ENCODE results near the gene CCDC172.

CCDC172 gene, protein sequence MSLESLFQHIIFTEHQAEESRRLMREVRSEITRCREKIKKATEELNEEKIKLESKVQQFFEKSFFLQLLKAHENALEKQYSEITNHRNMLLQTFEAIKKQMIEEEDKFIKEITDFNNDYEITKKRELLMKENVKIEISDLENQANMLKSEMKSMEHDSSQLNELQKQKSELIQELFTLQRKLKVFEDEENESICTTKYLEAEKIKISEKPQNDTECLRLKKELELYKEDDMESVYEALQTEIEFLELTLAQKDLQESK

GRCh38 chr10:116324227-116324950 is at the start of gene CCDC172:
CCDC172 (plus strand) TSS chr10:116324448; CDS start chr10:116325012, 564 bp downstream.
- no peak for DNase-seq (ENCODE audit: low spot score)

GRCh38 chr10:116276981-116277380 is 47.3 kb upstream of the CCDC172 start:
- no peak for DNase-seq (ENCODE audit: low spot score)

DNA sequence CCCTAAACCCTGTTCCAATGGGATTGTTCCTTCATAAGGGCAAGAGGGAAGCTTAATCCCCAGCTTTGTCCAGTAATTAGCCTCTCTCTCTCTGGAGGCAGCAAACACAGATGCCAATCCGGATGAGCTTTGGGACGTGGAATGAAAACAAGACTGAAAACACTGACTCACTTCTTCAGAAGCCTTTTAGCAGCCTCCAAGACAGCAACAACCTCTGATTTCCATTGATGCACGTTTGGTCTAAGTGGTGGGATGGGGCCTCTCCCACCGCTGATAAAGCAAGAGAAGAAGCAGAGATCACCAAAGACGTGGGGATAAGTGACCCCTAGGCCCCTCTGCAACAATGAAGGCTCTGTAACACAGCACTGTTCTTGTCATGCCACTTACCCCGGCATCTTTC is 45.4 kb upstream of the CCDC172 start:
- DNase-seq (ENCODE audit: low spot score): no peak

DNA sequence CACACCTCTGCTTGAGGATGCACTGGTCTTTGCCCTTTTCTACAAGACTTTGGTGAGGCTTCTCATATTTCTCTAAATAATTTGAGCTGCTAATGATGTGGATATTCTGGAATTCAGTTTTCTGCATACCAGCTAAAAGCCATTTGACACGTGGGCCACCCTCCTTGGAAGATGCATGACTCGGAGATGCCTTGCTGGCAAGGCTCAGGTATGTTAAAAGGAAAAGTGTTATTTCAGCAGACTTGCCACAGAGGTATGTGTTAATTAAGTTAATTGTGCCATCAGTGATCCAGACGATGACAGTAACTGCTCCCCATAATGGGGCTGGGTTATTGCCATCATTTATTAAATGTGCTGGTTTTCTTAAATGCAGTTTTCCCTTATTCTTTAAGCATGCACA is 42.5 kb upstream of the CCDC172 start:
- DNase-seq (ENCODE audit: low spot score): no peak

DNA sequence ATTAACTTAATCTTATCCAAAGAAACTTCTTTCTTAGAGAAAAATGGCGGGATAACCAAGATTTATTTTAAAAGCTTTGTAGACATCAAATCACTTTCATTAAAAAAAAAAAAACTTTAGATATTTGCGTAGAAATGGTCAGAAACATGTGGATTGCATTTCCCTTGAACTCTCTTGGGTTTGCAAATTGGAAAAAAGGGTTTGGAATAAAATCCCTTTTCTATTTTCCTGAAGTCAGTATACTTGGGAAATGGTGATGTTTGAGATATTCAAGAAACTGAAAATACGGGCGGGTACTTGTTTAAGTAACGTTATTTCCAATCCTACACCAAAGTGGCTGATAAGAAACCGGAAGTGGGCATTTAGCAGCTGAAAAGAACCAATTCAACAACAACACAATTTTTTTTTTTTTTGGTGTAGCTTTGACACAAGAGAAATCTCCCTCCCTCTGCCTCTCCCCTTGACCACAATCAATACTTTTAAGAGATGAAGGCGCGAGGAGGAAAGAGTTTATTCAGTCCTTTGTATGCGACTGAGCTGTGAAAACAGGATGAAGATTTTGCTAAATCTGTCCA is 37.5 kb upstream of the CCDC172 start:
- DNase-seq (ENCODE audit: low spot score): no peak

- DNase-seq (ENCODE audit: low spot score): no peak
Observed at GRCh38 chr10:116287906-116288501, 36.2 kb upstream of the CCDC172 start.

DNA sequence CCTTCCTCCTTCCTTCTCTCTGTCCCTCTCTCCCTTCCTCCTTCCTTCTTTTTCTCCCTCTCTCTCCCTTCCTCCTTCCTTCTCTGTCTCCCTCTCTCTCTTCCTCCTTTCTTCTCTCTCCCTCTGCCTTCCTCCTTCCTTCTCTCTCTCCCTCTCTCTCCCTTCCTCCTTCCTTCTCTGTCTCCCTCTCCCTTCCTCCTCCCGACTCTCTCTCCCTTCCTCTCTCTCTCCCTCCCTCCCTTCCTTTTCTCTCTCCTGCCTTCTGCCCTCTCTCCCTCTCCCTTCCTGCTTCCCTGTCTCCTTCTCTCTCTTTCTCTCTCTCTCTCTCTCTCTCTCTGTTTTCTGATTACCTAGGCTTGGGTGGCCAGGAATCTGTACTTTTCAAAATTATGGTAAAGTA is 34.6 kb upstream of the CCDC172 start:
- DNase-seq (ENCODE audit: low spot score): no peak

DNA sequence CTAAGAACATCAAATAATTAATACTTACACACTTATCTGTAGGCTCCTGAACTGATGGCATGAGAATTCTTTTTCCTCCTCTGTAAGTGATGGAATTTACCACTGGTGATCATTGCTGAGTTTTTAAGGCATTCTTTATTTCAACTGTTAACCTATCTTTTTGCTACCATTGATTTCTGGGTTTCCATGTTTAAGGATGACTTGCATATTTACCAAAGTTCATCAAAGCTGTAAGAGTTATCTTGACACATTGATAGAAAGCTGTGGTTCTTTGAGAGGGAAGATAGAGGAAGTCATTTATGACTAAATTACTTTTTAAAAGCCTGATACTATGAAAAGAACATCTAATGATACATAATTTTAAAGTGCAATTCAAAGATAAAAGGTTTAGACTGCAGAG is 31.8 kb upstream of the CCDC172 start:
- no peak for DNase-seq (ENCODE audit: low spot score)

- DNase-seq (ENCODE audit: low spot score): no peak
Observed at GRCh38 chr10:116296291-116296721, 27.9 kb upstream of the CCDC172 start.

DNA sequence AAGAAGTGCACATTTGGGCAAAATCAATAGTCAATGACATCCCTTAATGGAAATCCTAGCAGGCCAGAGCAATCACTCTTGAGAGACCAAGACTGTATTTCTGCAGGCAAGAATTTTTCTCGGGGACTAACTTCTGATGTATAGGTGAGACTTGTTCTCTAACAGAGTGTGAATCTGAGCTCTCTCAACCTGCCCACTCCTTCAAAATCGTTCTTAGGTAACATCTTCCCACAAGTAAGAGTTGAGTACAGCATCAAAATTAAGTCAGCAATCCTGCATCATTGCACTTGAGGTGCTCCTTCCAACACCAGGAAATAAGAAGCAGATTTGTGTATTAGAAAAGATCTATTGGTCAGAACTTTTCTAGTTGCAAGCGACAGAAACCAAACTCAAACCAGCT is 25.7 kb upstream of the CCDC172 start:
- DNase-seq (ENCODE audit: low spot score): no peak

- DNase-seq (ENCODE audit: low spot score): no peak
Observed at GRCh38 chr10:116300542-116300941, 23.7 kb upstream of the CCDC172 start.

GRCh38 chr10:116304923-116305322 is 19.3 kb upstream of the CCDC172 start:
- no peak for DNase-seq (ENCODE audit: low spot score)

DNA sequence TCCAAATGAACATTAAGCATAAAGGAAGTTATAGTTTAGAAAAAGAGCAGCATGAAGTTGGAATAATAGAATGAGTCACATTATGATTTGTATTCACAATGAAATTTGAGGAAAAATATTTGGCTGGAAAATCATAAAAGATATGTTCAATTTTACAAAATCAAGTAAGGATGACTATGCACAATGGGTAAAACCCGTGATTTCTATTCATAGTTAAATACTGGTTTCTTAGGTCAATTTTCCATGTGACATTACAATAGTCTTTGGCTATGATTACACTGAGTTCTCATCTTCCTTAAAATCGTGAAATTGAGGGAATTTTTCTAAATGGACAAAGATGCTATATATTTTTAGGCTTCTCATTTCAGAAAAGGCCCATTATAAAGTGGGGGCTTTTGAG is 17.4 kb upstream of the CCDC172 start:
- DNase-seq (ENCODE audit: low spot score): no peak

GRCh38 chr10:116307455-116307854 is 16.8 kb upstream of the CCDC172 start:
- no peak for DNase-seq (ENCODE audit: low spot score)

DNA sequence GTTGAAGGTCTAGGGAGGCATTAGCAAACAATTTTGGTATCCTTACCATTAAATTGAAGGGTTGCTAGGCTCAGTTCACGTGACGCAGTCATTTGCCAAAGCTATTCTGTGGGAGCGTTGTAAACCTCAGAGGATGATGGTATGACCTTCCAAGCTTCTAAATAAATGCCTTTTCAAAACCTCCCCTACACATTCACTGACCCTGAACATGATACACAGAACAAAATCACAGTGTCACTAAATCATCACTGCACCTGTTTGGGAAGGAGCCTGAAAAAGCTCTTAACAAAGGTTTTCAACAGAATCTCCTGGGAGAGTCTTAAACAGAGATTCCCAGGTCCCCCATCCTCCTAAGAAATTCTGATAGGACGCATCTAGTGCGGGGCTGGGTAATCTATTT is 13.2 kb upstream of the CCDC172 start:
- DNase-seq (ENCODE audit: low spot score): no peak

GRCh38 chr10:116311706-116312490 is 12.3 kb upstream of the CCDC172 start:
- no peak for DNase-seq (ENCODE audit: low spot score)

DNA sequence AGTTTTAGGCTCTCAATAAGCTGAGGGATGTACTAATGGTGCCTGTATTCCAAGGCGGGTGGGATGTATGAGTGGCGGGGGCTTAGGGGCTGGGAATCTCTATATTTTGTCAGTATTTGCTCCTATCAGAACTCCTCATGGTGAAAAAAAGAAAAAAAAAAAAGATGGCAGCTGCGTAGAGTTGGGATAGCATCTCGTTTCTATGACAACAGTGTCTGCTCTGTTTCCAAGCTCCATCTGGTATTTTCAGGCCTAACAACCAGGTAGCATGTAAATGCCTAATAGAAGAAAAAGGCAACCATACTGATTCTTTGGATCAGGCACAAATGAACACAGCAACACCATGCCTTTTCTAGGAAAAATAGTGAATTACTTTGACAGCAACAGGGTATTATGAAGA is 11.7 kb upstream of the CCDC172 start:
- no peak for DNase-seq (ENCODE audit: low spot score)

DNA sequence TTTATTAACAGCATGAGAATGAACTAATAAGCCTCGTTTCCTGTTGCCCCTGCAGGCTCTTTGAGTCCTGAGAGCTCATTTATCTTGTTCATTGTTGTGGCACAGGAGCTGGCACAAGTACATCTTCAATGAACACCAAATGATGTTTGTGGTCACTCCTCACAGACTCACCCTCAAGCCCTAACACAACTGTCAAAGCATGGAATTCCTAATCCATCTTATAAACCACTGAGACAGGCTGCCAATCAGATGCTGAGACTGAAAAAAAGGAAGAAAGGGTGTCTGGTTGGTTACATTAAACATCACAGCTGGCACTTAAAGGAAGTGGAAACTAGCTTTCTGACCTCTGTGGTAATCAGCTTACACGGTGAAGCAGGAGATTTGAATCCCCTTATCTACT is 7.7 kb upstream of the CCDC172 start:
- DNase-seq (ENCODE audit: low spot score): no peak

DNA sequence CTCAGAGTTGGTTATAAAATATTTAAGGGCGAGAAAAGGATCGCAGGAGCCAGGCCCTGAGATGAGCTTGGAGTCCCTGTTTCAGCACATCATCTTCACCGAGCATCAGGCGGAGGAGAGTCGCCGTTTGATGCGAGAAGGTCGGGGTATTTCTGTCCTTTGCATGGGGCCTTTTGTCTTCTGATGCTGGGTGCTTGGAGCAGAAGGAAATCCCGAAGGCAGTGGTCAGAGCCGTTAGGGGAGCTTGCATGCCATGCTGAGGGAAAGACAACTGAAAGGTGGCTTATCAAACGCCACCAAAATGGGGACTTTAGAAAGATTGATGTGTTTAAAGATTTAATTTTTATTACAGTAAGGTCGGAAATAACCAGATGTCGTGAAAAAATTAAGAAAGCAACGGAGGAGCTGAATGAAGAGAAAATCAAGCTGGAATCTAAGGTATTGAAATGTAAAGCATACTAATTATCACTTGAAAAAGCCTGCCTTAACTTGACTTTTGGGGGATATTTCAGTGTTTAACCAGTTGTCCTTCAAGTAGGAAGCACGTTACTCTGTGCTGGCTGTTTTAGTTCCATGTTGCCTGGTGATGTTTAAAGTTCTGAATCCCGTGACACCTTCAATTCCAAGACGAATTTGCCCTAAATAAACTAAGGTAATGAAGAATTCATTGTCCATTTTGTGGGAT is 845 bp downstream of the CCDC172 start:
- no peak for DNase-seq (ENCODE audit: low spot score)

DNA sequence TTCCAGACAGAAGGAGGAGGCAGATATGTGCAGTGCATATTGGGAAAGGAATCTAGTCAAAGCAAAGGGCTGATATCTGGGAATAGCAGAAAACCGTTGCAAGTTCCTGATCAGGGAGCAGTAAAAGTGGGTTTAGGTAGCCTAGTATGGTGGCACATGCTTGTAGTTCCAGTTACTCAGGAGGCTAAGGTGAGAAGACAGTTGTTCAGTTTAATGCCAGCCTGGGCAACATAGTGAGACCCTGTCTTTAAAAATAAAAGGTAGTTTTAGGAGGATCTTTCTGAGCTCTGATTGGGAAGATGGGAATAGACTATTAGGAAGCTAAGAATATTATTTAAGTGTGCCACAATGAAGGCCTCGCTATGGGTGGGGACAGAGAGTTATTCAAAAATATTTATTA is 1.7 kb downstream of the CCDC172 start:
- no peak for DNase-seq (ENCODE audit: low spot score)

DNA sequence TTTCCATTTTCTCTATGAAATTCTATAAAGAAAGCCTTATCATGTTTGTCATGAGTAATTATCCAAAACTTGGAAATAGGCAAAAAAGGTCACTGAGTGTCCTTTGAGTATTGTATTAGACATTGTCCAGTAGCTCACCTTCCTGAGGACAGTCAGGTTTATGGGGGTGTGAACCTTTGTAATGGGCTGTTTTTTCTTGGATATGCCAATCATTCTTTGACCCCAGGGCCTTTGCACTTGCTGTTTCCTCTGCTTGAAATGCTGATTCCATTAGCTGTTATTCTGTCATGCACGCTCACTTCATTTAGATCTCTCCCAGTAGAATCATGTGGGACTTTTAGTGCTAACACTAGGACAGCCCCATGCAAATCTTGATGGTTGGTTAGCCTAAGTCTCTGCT is 4.9 kb downstream of the CCDC172 start:
- no peak for DNase-seq (ENCODE audit: low spot score)

- DNase-seq (ENCODE audit: low spot score): no peak
Observed at GRCh38 chr10:116331815-116332214, 7.6 kb downstream of the CCDC172 start.

Data from hepatic stellate cell (primary cell).